Body of pancreas (tissue), 4 donors: ENCODE measurements around the gene ZNF407.

Source experiments
- POLR2A ChIP-seq, 3 donors: fragments of 450-650 bp; IDR thresholded peaks; one replicate each; pipeline ENCODE4 v1.6.1; 2016; ENCODE audit warnings: antibody characterized with exemption in 3 of 3, mild to moderate bottlenecking in 2 of 3
- TF ChIP-seq, protein P1 (sequence below), 7 experiments: fragments of 450-650 bp in 4 of 7; fragments of 200-600 bp in 3 of 7; sonication (generic) in 3 of 7; IDR thresholded peaks; one replicate each; pipeline ENCODE4 v1.5.1; 2016 to 2019; ENCODE audit warnings: antibody characterized with exemption in 7 of 7

DNA sequence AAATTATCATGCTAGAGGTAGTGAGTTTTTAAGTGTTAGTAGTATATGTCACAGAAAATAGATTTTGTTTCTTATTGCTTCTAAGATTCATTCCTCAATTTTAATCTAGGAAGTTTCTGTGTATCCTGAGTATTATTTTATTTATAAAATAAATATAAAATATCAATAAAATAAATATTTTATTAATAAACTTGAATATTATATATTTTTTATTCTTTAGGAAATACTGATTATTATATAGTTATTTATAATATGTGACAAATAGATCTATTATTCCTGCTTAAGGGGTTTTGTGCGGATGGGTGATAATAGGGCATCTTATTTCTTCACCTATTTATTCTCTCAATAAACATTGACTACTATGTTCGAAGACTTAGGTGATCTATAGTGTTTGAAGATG, 191.0 kb downstream of the ZNF407 start:
- TF ChIP-seq, protein P1, sequence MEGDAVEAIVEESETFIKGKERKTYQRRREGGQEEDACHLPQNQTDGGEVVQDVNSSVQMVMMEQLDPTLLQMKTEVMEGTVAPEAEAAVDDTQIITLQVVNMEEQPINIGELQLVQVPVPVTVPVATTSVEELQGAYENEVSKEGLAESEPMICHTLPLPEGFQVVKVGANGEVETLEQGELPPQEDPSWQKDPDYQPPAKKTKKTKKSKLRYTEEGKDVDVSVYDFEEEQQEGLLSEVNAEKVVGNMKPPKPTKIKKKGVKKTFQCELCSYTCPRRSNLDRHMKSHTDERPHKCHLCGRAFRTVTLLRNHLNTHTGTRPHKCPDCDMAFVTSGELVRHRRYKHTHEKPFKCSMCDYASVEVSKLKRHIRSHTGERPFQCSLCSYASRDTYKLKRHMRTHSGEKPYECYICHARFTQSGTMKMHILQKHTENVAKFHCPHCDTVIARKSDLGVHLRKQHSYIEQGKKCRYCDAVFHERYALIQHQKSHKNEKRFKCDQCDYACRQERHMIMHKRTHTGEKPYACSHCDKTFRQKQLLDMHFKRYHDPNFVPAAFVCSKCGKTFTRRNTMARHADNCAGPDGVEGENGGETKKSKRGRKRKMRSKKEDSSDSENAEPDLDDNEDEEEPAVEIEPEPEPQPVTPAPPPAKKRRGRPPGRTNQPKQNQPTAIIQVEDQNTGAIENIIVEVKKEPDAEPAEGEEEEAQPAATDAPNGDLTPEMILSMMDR (IDR thresholded peaks at IDR 0.05): no peak
- TF ChIP-seq POLR2A (IDR thresholded peaks at IDR 0.05): no peak
